ENCODE measurements around the gene RAD51B. TPM values are rescaled to one million over a fixed set of nuclear protein-coding genes. Genes with fewer than 3 reads are reported as not detected.

Gene RAD51B
- total RNA-seq, 1 experiment from 2014 or later, result 16.7 TPM

- no peaks in the 10 kb centered on the region for H3K23me2 ChIP-seq (ENCODE audit: insufficient read length, low read depth, low read length, poor library complexity, severe bottlenecking)
- H2BK15ac ChIP-seq (ENCODE audit: low read depth, low read length), result no peak overlapping the region
- Mint-ChIP-seq H3K9me3 (peaks cover 0 to 2% of the 10 kb centered on the region in 2 experiments; a peak in 1 of 5 replicates), H3K4me1 (peaks cover 36% of the 10 kb centered on the region in 2 experiments), H3K4me3 (no peak overlapping the region), H3K27me3 (ENCODE audit: low read depth) (peaks cover 2% of the 10 kb centered on the region), H3K36me3 (ENCODE audit: insufficient read depth in 1 of 3, low read depth in 3 of 3) (peaks cover 0 to 1% (median 0%) of the 10 kb centered on the region in 3 experiments; a peak in 1 of 7 replicates), H3K27ac (no peak overlapping the region)
- DNase-seq, result no peak
- H2AK5ac ChIP-seq (ENCODE audit: insufficient read length, low read length), result no peak overlapping the region
- no peak overlapping the region for H4K5ac ChIP-seq (ENCODE audit: insufficient read length, low read depth, low read length)
- no peaks in the 10 kb centered on the region for H3K79me1 ChIP-seq (ENCODE audit: insufficient read depth, low read depth, low read length, poor library complexity, severe bottlenecking)
- no peak overlapping the region for H3K14ac ChIP-seq (ENCODE audit: insufficient read depth, low read length)
- no peak overlapping the region for H3T11ph ChIP-seq (ENCODE audit: low read length)
- no peak overlapping the region for H2BK12ac ChIP-seq (ENCODE audit: insufficient read length, low read depth, low read length)
- no peaks in the 10 kb centered on the region; the same call in 1 of the 2 replicates for H3K4me1 ChIP-seq (ENCODE audit: insufficient read depth, low read length)
- no peak overlapping the region for H2BK120ac ChIP-seq (ENCODE audit: low read depth, low read length, poor library complexity, severe bottlenecking)
- H3K4me2 ChIP-seq (ENCODE audit: insufficient read depth, insufficient read length, low read length), result no peak overlapping the region
- TF ChIP-seq CTCF (conservative IDR thresholded peaks at IDR 0.05), result no peak
- H3K9me3 ChIP-seq (ENCODE audit: control insufficient read depth, low read depth, low read length), result no peaks in the 10 kb centered on the region
- H3K18ac ChIP-seq (ENCODE audit: insufficient read length, low read depth, low read length), result no peak overlapping the region
- no peak overlapping the region for H4K91ac ChIP-seq (ENCODE audit: insufficient read length, low read depth, low read length)
- H4K20me1 ChIP-seq (ENCODE audit: control insufficient read depth, insufficient read depth, insufficient read length), result no peaks in the 10 kb centered on the region
- no peak overlapping the region for H3K23ac ChIP-seq (ENCODE audit: insufficient read length, low read depth, low read length)
- no peaks in the 10 kb centered on the region for H3K27me3 ChIP-seq (ENCODE audit: insufficient read depth, low read length)
- no peak overlapping the region for H2BK5ac ChIP-seq (ENCODE audit: insufficient read length, low read length)
- H3K9ac ChIP-seq (ENCODE audit: extremely low read depth, insufficient read length, low read length), result no peak overlapping the region
- H3K27ac ChIP-seq (ENCODE audit: insufficient read length, low read depth, low read length), result no peak overlapping the region
- no peak overlapping the region for H4K8ac ChIP-seq (replicated peaks; ENCODE audit: insufficient read length, low read depth, low read length)
- no peak overlapping the region for H2BK20ac ChIP-seq (ENCODE audit: low read depth, low read length, poor library complexity, severe bottlenecking)
- no CpG with 5 or more reads among the region's 5 CpGs for WGBS (ENCODE audit: extremely low coverage, insufficient read length, low lambda C conversion rate)
- H3K56ac ChIP-seq (ENCODE audit: insufficient read length, low read depth, low read length), result no peak overlapping the region
- H3K4ac ChIP-seq (ENCODE audit: low read depth, low read length), result no peak overlapping the region
- no peaks in the 10 kb centered on the region for H3K79me2 ChIP-seq (ENCODE audit: insufficient read depth, low read length)
- H2AFZ ChIP-seq (ENCODE audit: low read length), result no peak overlapping the region
These were observed 600.8 kb downstream of the RAD51B start for GRCh38 chr14:68420350-68420749.
